NCI-H2227 (cell line): ENCODE data around the gene CHRM2.

ENCODE experiments used
- DNase-seq: peaks from one replicate; lab custom pipeline; 2025; ENCODE audit not compliant: unreplicated experiment; lab: John Stamatoyannopoulos, UW

The CHRM2 gene

DNA sequence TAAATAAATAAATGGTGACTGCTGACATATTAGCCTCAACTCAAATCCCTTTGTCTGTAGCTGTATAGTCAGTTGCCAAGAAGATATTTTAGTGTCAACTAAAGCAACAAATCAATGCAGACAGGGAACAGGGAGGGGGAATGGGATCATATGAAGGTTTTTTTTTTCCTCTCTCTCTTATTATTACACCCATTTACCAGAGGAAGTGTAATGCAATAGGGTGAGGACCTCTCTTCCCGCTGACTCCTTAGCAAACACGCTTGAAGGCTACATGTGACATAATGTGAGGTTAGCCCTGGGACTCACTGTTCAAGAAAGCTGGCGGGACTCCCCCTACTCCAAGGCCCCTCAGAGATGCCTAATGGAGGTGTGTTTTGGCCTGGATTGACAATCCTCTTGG lies 88.2 kb downstream of the CHRM2 start:
- no peak for DNase-seq

DNA sequence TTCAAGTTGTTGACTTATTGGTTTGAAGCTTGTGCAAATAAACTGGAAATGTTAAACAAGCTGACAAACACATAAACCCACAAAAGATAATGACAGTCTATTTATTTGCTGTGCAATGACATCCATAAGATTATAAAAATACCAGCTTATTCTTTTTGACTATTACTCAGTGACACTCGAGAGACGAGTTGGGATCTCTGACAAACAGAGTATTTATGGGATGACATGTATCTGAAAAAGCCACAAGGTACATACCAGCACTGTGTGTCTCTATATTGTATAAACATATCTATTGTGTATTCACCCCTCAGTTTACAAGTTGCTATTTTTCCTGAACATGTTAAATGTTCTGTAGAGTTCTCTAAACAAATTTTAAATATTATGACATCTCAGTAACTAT lies 88.9 kb downstream of the CHRM2 start:
- no peak for DNase-seq

DNA sequence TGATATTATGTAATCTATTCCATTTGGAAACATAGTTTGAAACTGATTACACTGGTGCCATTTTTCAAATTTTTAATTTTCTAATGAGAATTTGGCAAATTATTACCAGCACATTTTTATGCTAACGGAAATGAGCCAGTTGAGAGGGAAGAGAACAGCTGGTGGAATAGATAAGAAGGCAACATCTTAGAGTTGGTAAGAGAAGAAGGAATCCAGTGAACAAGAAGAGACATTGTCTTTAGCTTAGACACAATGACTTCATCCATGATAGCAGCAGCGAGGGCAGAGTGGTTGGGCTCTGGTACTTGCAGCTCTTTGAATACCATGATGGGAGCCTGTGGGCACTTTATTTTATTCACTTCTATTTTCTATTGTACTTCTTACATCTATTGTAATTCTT lies 89.6 kb downstream of the CHRM2 start:
- no peak for DNase-seq

DNA sequence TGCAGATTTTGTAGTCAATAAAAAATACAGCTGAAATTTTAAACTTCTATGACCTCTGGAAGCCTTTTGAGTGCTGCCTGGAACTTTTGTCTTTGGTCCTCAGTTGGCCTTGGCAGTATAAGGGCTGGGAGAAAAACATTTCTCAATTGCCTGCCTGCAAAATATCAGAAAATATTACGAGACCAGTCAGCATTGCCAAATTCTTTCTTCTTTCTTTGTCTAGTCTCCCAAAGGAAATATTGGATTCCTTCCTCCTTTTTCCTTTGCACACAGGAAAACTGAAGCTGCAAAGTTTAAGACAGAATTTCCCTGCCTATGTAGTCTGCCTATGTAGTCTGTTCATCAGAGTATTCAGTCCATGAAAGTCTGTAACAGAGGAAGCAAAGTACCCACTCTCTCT lies 95.9 kb downstream of the CHRM2 start:
- no peak for DNase-seq

DNA sequence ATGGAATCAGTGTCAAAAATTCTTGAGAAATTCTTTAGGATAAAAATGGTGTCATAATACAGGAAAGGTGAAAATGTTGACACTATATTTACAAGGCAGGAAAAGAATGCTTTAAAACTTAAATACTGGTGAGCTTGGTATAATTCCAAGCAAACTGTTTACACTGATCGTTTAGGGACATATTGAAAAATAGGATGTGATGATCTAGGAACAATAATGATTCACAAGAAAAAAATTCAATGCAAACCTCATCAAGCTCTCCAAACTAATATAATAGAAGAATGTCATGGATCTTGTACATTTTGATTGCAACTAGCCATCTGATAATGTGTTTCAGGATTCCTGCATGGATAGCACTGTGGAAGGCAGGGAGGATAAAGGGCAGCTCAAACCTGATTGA lies 98.4 kb downstream of the CHRM2 start:
- no peak for DNase-seq

DNA sequence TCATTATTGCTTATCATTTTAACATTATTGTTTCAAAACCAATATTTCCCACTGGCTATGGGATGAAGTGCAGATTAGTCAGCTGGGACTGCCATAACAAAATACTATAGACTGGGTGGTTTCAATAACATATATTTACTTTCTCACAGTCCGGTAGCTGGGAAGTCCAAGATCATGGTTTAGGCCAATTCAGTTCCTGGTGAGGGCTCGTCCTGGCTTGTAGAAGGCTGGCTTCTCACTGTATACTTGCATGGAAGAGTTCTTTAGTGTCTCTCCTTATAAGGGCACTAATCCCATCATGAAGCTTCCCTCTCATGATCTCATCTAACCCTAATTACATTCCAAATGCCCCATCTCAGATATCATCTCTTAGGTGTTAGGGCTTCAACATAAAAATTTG lies 101.3 kb downstream of the CHRM2 start:
- DNase-seq, result no peak

DNA sequence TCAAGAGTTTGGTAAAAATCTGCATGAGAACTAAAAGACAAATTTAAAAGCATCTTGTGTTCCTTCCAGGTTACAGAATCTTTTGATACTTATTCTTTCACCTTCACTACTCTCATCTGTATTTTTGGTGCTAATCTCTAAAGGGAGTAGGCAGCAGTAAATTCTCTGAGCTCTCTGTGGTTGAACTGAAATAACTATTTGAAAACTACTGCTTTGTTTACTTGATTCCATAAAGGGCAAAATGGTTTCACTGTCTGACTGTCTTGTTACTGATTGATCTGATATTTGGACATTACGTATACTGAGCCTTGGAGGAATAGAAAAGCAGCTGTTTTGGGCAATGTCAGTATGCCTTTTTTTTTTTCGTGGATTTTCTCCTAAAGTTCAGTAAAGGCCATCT lies 103.3 kb downstream of the CHRM2 start:
- no peak for DNase-seq

DNA sequence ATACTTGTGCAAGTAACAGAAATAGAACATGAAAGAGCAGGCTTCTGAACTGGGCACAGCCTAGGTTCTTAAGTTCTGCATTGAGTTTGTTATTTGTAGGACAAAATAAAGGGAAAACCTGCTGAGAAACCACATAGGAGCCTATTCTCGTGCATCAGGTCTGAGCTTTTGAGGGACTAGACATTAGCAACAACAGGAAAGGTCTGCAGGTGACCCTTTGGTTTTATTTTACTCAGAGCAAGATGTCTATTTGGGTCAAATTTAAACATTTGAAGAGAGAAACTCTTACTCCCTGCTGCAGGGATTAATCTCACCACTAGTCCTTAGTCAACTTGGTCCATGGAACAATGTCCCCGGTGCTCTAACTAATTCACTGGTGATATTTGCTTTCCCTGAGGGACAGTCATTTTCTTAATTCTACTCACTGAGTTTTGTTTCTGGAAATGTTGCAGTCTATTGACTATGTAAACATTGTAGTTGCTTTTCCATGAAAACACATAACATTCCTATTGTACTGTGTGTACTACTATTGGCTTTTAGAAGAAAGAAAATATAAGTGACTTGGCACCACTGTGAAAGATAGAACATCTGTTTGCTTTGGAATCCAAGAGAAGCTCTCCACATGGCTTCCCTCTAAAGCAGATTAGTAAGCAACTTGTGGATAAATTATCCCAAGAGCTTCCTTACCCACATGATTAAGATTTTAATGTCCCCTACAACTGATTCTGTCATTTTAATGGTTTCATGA lies 108.2 kb downstream of the CHRM2 start:
- DNase-seq, result no peak

DNA sequence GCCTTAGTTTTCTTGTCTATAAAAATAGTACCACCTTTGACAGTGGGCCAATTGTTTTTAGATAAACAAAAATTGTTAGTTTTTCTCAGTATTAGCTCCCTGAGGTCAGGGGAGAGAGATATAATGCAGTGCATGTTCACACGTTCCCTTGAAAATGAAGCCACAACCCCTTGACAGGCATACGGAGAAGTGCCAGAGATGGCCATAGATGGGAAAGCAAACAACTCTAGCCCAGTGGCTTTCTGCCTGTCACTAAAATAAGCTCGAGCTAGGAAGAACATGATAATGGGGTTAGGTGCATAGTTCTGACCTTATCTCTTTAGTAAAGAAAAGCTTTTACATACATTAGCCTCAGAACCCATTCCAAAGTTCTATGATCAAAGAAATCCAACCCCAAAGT lies 124.9 kb downstream of the CHRM2 start:
- no peak for DNase-seq

DNA sequence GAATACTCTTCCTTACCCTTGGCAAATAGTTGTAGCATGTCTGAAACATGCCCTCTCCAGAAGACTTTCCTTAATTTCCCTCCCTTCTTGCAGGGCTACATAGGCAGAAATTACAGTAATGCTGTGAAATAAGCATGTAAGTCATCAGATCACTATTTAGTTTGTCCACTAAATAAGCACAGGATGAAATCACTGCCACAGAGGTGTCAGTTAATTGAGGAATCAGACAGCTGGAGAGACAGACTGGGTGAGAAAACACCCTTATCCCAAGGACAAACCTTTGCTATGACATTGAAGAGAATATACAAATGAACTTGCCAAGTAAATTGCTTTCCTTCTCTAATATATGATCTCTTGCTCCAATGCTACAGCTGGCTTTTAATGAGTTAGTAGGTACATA lies 129.3 kb downstream of the CHRM2 start:
- no peak for DNase-seq

DNA sequence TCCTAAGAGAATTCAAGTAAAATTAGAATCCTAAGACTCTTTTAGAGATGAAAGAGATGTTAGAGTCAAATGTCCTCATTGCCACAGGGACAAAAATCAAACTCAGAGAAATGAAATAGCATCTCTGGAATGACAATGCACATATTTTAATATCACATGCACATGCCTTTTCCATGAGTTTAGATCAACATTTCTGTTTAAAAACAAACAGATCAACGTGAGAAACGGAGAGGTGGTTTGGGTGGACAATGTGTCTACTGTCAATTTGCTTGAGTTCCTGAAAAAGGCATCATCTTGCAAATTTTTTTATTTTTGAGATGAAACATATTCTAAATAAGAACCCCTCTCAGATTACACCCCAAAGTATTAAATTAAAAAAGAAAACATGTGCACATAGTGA lies 130.0 kb downstream of the CHRM2 start:
- no peak for DNase-seq

DNA sequence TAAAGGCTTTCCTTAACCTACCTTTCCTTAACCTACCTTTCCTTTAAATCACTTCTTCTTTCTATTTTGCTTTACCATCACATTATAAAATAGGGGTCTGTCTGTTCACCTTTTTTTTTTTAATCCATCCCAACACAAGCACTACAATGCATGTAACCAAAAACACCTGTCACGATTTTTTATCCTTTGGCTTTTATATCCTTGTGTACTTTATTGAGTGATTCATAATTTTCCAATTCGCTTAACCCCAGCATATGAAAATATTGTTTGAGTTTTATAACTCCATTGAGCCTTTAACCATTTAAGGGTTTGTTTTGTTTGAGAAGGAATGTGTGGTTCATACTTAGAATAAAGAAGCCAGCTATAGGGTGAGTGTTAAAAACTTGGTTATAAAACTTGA lies 132.2 kb downstream of the CHRM2 start:
- no peak for DNase-seq

DNA sequence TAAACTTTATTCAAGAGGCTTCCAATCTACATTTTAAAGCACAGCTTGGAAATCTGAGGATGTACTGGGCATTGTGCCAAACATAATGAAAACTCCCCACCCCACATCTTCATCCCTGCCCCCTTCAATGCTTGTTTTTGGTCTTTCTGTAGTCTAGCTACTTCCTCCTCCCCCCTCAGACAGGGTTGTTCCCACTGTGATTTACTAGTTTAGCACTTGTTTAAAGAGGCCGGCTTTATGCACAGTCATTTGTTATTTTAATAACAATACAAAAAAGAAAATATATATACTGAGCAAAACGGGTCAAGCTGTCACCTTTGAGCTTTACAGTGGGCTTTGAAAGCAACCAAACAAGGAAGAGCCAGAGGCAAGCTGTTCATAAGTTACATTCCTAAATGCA lies 132.6 kb downstream of the CHRM2 start:
- no peak for DNase-seq

DNA sequence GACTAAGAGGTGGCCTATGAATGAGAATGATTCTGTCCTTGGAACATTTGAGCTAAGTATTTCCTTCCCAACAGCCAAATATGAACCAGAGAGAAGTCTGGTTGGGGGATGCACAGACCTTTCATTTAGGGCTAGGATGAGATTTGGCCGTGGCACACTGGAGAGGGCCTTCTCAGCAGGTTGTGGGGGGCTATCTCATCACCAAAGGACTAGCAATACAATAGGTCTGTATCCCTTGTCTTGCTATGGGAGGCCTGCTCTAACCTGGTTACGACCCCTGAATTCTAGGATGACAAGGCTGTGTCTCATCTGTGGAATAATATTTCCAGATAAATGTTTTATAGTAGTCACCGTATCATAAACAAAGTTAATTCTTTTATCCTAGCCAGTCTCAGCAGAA lies 133.0 kb downstream of the CHRM2 start:
- DNase-seq, result no peak

DNA sequence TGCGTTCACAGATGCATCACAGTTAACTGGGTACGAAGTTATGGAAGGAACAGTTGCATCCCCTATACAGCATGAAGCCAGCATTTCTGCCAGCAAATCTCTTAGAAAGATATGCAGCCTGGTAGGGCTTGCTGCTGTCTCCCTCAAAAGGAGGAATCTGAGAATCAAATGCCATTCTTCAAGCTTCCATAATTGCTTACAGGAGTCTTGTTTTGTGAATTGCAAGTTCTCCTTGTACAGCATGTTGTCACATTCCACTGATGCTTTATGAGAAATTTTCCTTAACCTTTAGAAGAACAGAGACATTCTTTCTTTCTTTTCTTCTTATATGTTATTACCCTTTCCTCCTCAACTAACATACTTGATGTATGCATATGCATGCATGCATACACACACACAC lies 134.6 kb downstream of the CHRM2 start:
- no peak for DNase-seq

DNA sequence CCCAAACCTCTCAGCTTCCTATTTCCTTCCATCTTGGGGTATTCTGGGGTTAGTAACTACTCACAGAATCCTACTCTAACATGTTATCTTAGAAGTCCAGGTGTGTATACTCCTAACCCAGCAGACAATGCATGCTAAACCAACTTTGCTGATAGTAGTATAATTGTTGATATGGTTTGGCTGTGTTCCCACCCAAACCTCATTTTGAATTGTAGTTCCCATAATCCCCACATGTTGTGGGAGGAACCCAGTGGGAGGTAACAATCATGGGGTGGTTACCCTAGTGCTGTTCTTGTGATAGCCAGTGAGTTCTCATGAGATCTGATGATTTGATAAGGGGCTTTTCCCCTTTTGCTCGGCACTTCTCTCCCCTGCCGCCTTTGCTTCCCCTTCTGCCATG lies 135.1 kb downstream of the CHRM2 start:
- no peak for DNase-seq

DNA sequence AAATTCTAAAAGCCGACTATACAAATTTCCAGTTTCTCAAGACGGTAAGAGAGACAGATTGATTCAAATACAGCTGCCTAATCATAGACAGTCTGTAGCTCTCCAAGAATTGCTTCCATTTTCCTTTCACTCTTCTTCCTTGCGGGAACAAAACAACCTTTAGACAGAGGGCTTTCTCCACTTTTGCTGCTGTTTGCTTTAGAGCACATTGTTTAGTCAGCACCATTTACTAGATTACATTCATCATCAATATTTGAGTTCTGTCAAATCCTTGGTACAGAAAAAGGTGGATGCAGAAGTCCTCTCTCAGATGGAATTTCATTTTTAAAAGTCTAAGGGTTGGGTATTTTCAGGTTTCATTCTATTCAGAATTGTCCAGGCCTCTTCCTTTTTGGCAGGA lies 137.4 kb downstream of the CHRM2 start:
- DNase-seq, result no peak

DNA sequence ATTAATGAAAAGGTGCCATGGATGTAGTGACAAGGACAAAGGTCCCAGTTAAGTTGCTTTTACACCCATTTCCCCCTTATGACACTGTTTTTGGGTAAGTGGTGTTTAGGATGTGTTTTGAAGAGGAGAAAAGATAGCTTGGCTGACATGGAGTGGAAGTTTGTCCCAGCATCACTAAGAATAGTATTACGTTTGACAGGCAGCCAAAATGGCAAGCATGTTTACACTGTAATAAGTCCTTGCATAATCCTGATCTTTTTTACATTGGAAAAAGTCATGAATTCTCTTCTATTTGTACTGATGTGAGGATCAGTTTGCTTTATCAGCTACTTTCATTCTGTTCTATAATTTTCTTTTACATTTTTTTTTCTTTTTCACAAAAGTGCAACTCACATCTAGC lies 137.8 kb downstream of the CHRM2 start:
- DNase-seq, result no peak

DNA sequence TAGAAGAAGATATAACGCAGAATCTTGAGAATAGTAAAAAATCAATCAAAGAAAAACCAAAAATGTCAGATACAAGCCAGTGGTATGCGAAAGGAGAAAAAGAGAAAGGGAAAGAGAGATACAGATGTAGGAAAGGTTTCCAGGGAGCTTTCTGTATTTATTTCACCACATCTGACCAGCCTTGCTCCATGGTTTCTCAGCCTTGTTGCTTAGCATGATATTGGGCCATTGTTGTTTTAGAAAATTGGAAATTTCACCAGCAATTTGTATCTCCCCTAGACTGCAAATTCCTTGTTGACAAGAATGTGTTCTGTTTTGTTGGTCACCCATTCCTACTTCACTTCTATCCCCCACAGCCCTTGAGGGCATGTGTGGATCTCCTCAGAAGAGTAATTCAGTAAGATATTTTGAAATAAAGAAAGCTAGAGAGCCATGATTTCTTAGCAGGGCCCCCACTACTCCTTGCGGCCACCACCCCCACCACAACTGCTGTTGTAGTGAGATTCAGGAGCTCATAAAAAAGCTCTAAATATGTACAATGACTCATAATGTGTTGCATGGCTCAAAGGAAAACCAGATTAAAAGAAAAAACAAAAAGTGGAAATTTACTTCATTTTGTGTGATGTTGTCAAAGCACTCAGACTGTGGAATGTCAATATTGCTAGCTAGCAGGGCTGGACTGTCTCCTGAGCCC lies 138.7 kb downstream of the CHRM2 start:
- DNase-seq, result no peak

DNA sequence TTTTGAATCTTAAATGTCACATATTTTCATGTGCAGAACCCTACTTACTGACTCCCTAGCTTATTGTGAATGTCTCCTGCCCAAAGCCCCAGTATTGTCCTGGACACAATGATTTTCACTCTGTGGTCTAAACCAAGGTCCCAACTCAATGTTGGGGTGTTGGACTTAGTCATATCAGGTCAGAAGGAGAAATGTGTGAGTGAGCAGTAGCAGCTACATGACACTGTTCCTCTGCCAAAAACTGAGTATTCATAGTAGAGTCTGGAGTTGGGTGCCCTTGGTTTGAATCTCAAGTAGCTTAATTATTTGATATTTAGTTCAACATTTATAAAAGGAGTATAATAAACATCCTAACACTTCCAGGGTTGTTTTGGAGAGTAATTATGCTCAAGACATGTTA lies 141.0 kb downstream of the CHRM2 start:
- DNase-seq, result no peak

DNA sequence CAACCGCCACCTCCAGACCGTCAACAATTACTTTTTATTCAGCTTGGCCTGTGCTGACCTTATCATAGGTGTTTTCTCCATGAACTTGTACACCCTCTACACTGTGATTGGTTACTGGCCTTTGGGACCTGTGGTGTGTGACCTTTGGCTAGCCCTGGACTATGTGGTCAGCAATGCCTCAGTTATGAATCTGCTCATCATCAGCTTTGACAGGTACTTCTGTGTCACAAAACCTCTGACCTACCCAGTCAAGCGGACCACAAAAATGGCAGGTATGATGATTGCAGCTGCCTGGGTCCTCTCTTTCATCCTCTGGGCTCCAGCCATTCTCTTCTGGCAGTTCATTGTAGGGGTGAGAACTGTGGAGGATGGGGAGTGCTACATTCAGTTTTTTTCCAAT lies 146.6 kb downstream of the CHRM2 start:
- DNase-seq, result no peak

DNA sequence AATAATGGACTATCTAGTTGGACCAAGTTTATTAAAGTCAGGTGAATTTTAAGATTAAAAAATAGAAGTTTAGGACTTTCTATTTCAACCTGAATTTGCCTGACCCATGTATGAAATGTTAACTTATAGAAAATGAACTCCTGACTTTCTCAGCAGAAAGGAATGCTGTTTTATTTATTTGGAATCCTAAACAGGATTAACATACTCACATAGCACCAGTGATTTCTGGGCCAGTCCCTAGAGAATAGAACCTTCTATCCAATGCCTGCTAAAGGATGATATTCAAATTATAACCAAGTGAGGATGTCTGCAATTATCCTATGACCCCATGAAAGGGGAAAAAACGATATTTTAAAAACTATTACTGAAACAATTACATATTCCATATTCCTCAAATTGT lies 148.8 kb downstream of the CHRM2 start:
- DNase-seq, result no peak

DNA sequence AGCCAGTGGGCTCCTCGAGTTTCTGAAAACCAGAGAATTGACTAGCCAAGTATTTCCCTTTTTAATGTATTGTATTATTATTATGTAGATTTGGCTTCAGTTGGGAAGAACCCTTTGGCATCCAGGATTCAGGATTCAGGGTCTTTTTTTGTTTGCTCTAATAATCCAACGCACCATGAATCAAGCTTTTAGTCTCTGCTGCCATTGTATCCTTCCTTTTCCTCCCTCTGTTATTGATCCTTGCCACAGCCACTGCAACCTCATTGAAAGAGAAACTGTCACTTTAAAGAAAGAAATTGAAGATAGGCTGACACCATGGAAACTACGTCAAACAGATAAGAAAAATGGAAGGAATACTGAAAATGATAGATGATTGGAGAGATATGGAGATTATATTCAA lies 150.0 kb downstream of the CHRM2 start:
- no peak for DNase-seq
